BLaER1 treated with 17β-estradiol and CSF1 and Interleukin-3, amounts not matched to agents 10 nM and 100 nM (cell line): ENCODE data around the gene SARDH.
"Not testable (repeated sequence)": the region's sequence is repeated elsewhere in the genome, so short reads cannot be mapped to it uniquely, and the experiment has no call there.

Experiments
- H3K27ac ChIP-seq, 11 experiments: shearing (Covaris generic); formaldehyde crosslinking; 2 replicates each; pipeline ENCODE4 v1.8.1; 2022
- H3K27me3 ChIP-seq, 11 experiments: shearing (Covaris generic); formaldehyde crosslinking; 2 replicates each; pipeline ENCODE4 v1.8.1; 2022
- H3K36me3 ChIP-seq, 11 experiments: shearing (Covaris generic); formaldehyde crosslinking; 2 replicates each; pipeline ENCODE4 v1.8.1; 2022
- H3K4me1 ChIP-seq, 10 experiments: shearing (Covaris generic); formaldehyde crosslinking; 2 replicates each; pipeline ENCODE4 v1.8.1; 2022
- H3K4me2 ChIP-seq, 11 experiments: shearing (Covaris generic); formaldehyde crosslinking; 2 replicates each; pipeline ENCODE4 v1.8.1; 2022
- H3K4me3 ChIP-seq, 10 experiments: shearing (Covaris generic); formaldehyde crosslinking; 2 replicates each; pipeline ENCODE4 v1.8.1; 2022
- H3K9ac ChIP-seq, 11 experiments: shearing (Covaris generic); formaldehyde crosslinking; 2 replicates each; pipeline ENCODE4 v1.8.1; 2022
- H3K9me3 ChIP-seq, 11 experiments: shearing (Covaris generic); formaldehyde crosslinking; replicated peaks in 1 of 11; 2 replicates each; pipeline ENCODE4 v1.8.1; 2022
- H4K20me1 ChIP-seq, 11 experiments: shearing (Covaris generic); formaldehyde crosslinking; 2 replicates each; pipeline ENCODE4 v1.8.1; 2022
- Cebpa-rat ChIP-seq, 11 experiments: shearing (Covaris generic); IDR thresholded peaks; 2 replicates each; pipeline ENCODE4 v1.8.1; 2022

Gene SARDH

DNA sequence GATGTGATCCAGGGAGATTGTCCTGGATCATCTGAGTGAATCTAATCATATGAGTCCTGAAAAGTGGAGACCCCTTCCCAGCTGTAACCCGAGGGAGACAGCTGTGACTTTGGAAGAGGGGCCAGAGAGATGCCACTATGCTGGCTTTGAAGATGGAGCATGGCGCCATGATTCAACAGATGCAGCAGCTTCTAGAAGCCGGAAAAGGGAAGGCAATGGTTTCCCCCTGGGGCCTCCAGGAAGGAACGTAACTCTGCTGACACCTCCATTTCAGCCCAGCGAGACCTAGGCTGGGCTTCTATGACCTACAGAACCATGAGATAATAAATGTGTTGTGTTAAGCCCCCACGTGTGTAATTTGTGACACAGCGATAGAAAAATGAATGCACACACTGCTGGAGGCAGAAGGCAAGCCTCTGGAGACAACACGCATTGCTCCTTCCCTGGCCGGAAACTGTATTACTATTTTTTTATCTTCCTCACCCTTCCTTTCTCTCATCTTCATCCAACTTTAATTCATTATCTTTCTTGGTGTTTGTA, 16.6 kb upstream of the SARDH start:
- Histone ChIP-seq H4K20me1 (no peaks in the 10 kb centered on the region; a peak in 1 of 22 replicates), H3K27ac (peak overlapping the region in 3 of 11 experiments; percentile 2 to 30 (median 21); a peak in 2 of 22 replicates), H3K27me3 (no peaks in the 10 kb centered on the region), H3K9ac (no peak overlapping the region), H3K9me3 (peaks cover 0 to 15% (median 11%) of the 10 kb centered on the region in 11 experiments; a peak in 13 of 22 replicates), H3K36me3 (no peaks in the 10 kb centered on the region), H3K4me2 (peak overlapping the region; percentile 62 to 82 (median 73)), H3K4me1 (peaks cover 18 to 40% (median 32%) of the 10 kb centered on the region in 10 experiments), H3K4me3 (no peak overlapping the region)
- TF ChIP-seq Cebpa-rat (IDR thresholded peaks at IDR 0.05), result no peak

DNA sequence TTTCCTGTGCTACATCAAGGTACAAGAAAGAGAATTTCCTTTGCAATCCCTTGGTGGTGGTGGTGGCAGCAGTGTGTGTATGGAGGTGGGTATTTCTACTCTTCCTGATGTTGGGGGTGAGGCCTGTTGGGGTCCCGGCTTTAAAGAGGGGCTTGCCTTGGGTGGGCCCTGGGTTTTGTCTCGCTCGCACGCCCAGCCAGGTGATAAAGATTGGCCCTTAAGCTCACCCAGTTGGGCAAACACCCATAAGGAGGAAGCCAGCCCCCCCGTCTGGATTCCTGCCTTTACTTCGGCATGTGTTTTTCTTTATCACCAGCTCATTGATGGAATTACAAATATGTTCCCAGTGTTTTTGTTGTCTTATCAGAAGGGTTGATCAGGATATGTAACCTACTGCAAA, 16.0 kb upstream of the SARDH start:
- no peaks in the 10 kb centered on the region for H3K27me3 ChIP-seq
- H3K9ac ChIP-seq, result no peak overlapping the region
- no peak for TF ChIP-seq Cebpa-rat (IDR thresholded peaks at IDR 0.05)
- peak overlapping the region; percentile 62 to 82 (median 73); a peak in 20 of 22 replicates for H3K4me2 ChIP-seq
- H4K20me1 ChIP-seq, result no peaks in the 10 kb centered on the region; a peak in 1 of 22 replicates
- peaks cover 0 to 15% (median 11%) of the 10 kb centered on the region in 11 experiments; a peak in 13 of 22 replicates for H3K9me3 ChIP-seq
- no peaks in the 10 kb centered on the region for H3K36me3 ChIP-seq
- peaks cover 18 to 40% (median 32%) of the 10 kb centered on the region in 10 experiments for H3K4me1 ChIP-seq
- no peak overlapping the region for H3K27ac ChIP-seq
- H3K4me3 ChIP-seq, result no peak overlapping the region

DNA sequence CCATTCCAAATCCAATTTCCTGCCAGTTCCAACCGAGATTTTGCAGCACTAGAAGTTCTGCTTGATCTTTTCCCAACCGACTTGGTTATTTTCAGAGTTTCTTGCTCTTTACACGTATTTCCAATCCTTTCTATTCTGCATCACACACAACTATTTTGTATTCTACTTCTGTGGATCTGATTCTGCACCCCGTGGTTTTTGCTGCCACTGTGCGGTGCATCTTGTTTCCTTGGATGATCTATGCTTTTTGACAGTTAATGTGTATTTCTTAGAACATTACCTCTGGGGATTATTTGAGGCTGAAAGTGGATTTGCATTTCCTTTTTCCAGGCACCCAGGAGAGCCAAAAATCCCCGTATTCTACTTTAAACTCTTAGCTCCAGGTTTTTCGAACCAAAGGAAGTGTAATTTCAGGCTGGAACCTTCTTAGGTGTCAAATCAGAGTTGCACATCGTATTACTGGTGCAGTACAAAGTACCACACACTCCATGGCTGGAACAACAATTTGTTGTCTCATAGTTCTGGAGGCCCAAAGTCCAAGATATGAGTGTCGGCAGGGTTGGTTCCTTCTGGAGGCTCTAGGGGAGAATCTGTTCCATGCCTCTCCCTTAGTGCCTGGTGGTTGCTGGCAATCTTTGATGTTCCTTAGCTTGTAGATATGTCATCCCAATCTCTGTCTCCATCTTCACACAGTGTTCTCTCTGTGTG, 14.7 kb upstream of the SARDH start:
- Histone ChIP-seq H3K27me3 (no peaks in the 10 kb centered on the region), H3K4me3 (no peak overlapping the region), H3K4me1 (peaks cover 18 to 34% (median 27%) of the 10 kb centered on the region in 10 experiments), H3K9me3 (peaks cover 0 to 15% (median 11%) of the 10 kb centered on the region in 11 experiments; a peak in 13 of 22 replicates), H3K36me3 (no peaks in the 10 kb centered on the region), H4K20me1 (no peaks in the 10 kb centered on the region), H3K9ac (no peak overlapping the region), H3K27ac (no peak overlapping the region), H3K4me2 (peak overlapping the region; percentile 0 to 66 (median 41); a peak in 16 of 22 replicates)
- no peak for TF ChIP-seq Cebpa-rat (IDR thresholded peaks at IDR 0.05)

DNA sequence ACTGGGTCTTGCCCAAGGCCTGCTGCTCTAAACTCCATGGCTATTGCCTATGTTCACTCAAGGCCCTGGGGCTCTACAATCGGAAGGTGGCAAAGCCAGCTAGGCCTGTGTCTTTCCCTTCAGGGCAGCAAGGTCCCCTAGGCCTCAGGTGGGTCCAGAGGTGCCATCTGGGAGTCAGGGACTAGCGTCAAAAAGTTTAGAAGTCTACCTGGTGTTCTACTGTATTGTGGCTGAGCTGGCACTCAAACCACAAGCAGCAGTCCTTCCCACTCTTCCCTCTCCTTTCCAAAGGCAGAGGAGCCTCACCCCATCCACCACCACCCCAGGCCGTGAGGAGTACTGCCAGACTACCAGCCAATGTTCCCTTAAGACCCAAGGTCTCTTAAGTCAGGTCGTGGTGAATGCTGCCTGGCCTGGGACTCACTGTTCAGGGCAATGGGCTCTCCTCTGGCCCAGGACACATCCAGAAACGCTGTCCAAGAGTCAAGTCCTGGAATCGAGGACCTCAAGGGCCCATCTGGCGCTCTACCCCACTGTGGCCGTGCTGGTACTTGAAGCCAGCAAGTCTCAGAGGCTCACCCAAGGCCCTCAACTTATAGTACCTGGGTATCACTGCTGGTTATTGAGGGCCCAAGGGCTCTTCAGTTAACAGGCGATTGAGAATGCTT, 13.0 kb upstream of the SARDH start:
- H3K36me3 ChIP-seq, result no peaks in the 10 kb centered on the region
- peaks cover 7 to 20% (median 12%) of the 10 kb centered on the region in 11 experiments; a peak in 15 of 22 replicates for H3K9me3 ChIP-seq
- H3K27ac ChIP-seq, result no peak overlapping the region
- H3K27me3 ChIP-seq, result no peaks in the 10 kb centered on the region
- peaks cover 18 to 33% (median 27%) of the 10 kb centered on the region in 10 experiments for H3K4me1 ChIP-seq
- no peaks in the 10 kb centered on the region for H4K20me1 ChIP-seq
- H3K9ac ChIP-seq, result no peak overlapping the region
- no peak overlapping the region for H3K4me2 ChIP-seq
- no peak for TF ChIP-seq Cebpa-rat (IDR thresholded peaks at IDR 0.05)
- H3K4me3 ChIP-seq, result no peak overlapping the region

GRCh38 chr9:133747309-133747708, 9.2 kb upstream of the SARDH start:
- no peak overlapping the region for H3K27ac ChIP-seq
- H3K36me3 ChIP-seq, result no peaks in the 10 kb centered on the region
- peaks cover 0 to 11% (median 5%) of the 10 kb centered on the region in 11 experiments; a peak in 6 of 22 replicates for H3K9me3 ChIP-seq
- H3K4me1 ChIP-seq, result peaks cover 3 to 7% (median 6%) of the 10 kb centered on the region in 10 experiments; a peak in 17 of 20 replicates
- no peak overlapping the region for H3K4me2 ChIP-seq
- H3K9ac ChIP-seq, result no peak overlapping the region
- TF ChIP-seq Cebpa-rat (IDR thresholded peaks at IDR 0.05), result no peak
- no peak overlapping the region for H3K4me3 ChIP-seq
- no peaks in the 10 kb centered on the region for H4K20me1 ChIP-seq
- no peaks in the 10 kb centered on the region for H3K27me3 ChIP-seq

GRCh38 chr9:133744528-133744927, 6.4 kb upstream of the SARDH start:
- peaks cover 0 to 11% (median 5%) of the 10 kb centered on the region in 11 experiments; a peak in 6 of 22 replicates for H3K9me3 ChIP-seq
- H3K27ac ChIP-seq, H3K4me1 ChIP-seq, H3K9ac ChIP-seq, H3K4me3 ChIP-seq, H3K36me3 ChIP-seq, H3K27me3 ChIP-seq, H3K4me2 ChIP-seq, H4K20me1 ChIP-seq: not testable (repeated sequence)

- 0 out of 22 replicates have a peak, but pooled peaks cover 0 to 6% (median 0%) of the 10 kb centered on the region in 11 experiments for H3K27me3 ChIP-seq
- H4K20me1 ChIP-seq, result 0 out of 22 replicates have a peak, but pooled peaks cover 0 to 4% (median 0%) of the 10 kb centered on the region in 11 experiments
- TF ChIP-seq Cebpa-rat (IDR thresholded peaks at IDR 0.05), result no peak
- H3K9me3 ChIP-seq, result peaks cover 0 to 11% (median 5%) of the 10 kb centered on the region in 11 experiments; a peak in 6 of 22 replicates
- H3K4me2 ChIP-seq, result no peak overlapping the region
- no peak overlapping the region for H3K9ac ChIP-seq
- no peak overlapping the region for H3K4me3 ChIP-seq
- H3K4me1 ChIP-seq, result peaks cover 12 to 21% (median 17%) of the 10 kb centered on the region in 10 experiments
- H3K36me3 ChIP-seq, result no peaks in the 10 kb centered on the region
- H3K27ac ChIP-seq, result no peak overlapping the region
These were observed 4.8 kb upstream of the SARDH start for GRCh38 chr9:133742849-133743444.

GRCh38 chr9:133742251-133742650, 4.1 kb upstream of the SARDH start:
- Histone ChIP-seq H3K27ac (no peak overlapping the region), H3K36me3 (no peaks in the 10 kb centered on the region), H3K27me3 (0 out of 22 replicates have a peak, but pooled peaks cover 0 to 6% (median 0%) of the 10 kb centered on the region in 11 experiments), H3K9ac (no peak overlapping the region), H3K9me3 (peaks cover 0 to 11% (median 5%) of the 10 kb centered on the region in 11 experiments; a peak in 6 of 22 replicates), H3K4me2 (no peak overlapping the region), H4K20me1 (peaks cover 0 to 7% (median 0%) of the 10 kb centered on the region in 11 experiments; a peak in 1 of 22 replicates), H3K4me3 (no peak overlapping the region), H3K4me1 (peaks cover 19 to 28% (median 24%) of the 10 kb centered on the region in 10 experiments)
- TF ChIP-seq Cebpa-rat (IDR thresholded peaks at IDR 0.05), result no peak
